Activated naive CD8-positive, alpha-beta T cell treated with anti-CD3 and anti-CD28 coated beads for 36 hours (primary cell): ENCODE data around the gene SMAP2. TPM values are rescaled to one million over a fixed set of nuclear protein-coding genes. Genes with fewer than 3 reads are reported as not detected.

ENCODE experiments used
- DNase-seq: peaks from one replicate; pipeline ENCODE4 v3.0.0; 2021
- H3K27ac Mint-ChIP-seq: one replicate; pipeline ENCODE4 v1.8.0; 2022; ENCODE audit warnings: mild to moderate bottlenecking, moderate library complexity, mixed read lengths
- H3K27me3 Mint-ChIP-seq: one replicate; pipeline ENCODE4 v1.8.0; 2022; ENCODE audit warnings: mild to moderate bottlenecking, mixed read lengths
- H3K36me3 Mint-ChIP-seq: one replicate; pipeline ENCODE4 v1.8.0; 2021; ENCODE audit warnings: mild to moderate bottlenecking, mixed read lengths
- H3K4me1 Mint-ChIP-seq: one replicate; pipeline ENCODE4 v1.8.0; 2021; ENCODE audit warnings: mixed read lengths
- H3K4me3 Mint-ChIP-seq: one replicate; pipeline ENCODE4 v1.8.0; 2022; ENCODE audit warnings: mild to moderate bottlenecking, moderate library complexity, mixed read lengths
- H3K9me3 Mint-ChIP-seq: one replicate; pipeline ENCODE4 v1.8.0; 2022; ENCODE audit warnings: mixed read lengths
- total RNA-seq, 2 experiments: library from RNA; stranded (reverse); gene quantifications; one replicate each; pipeline ENCODE4 v1.2.3, GENCODE V29; 2021

The SMAP2 gene
- total RNA-seq, 2 experiments from 2014 or later = 160 to 162 TPM

GRCh38 chr1:40360631-40361030, 12.9 kb upstream of the SMAP2 start:
- Mint-ChIP-seq H3K9me3 (peaks cover 10% of the 10 kb centered on the region), H3K4me1 (peaks cover 10% of the 10 kb centered on the region), H3K27me3 (no peaks in the 10 kb centered on the region), H3K27ac (no peak overlapping the region), H3K36me3 (peaks cover 1% of the 10 kb centered on the region), H3K4me3 (no peak overlapping the region)
- no peak for DNase-seq

GRCh38 chr1:40361201-40361600, 12.3 kb upstream of the SMAP2 start:
- Mint-ChIP-seq H3K4me3 (no peak overlapping the region), H3K27ac (no peak overlapping the region), H3K27me3 (no peaks in the 10 kb centered on the region), H3K4me1 (peaks cover 10% of the 10 kb centered on the region), H3K9me3 (peaks cover 10% of the 10 kb centered on the region), H3K36me3 (peaks cover 1% of the 10 kb centered on the region)
- DNase-seq = no peak

- no peak overlapping the region for H3K27ac Mint-ChIP-seq
- H3K4me3 Mint-ChIP-seq = no peak overlapping the region
- peaks cover 9% of the 10 kb centered on the region for H3K4me1 Mint-ChIP-seq
- H3K27me3 Mint-ChIP-seq = no peaks in the 10 kb centered on the region
- peaks cover 10% of the 10 kb centered on the region for H3K9me3 Mint-ChIP-seq
- DNase-seq = no peak
- peaks cover 1% of the 10 kb centered on the region for H3K36me3 Mint-ChIP-seq
Measured at GRCh38 chr1:40361637-40362036, 11.9 kb upstream of the SMAP2 start.

GRCh38 chr1:40362199-40362598, 11.3 kb upstream of the SMAP2 start:
- peaks cover 10% of the 10 kb centered on the region for H3K9me3 Mint-ChIP-seq
- H3K27ac Mint-ChIP-seq = no peak overlapping the region
- DNase-seq = no peak
- peaks cover 8% of the 10 kb centered on the region for H3K4me1 Mint-ChIP-seq
- H3K4me3 Mint-ChIP-seq = no peak overlapping the region
- H3K36me3 Mint-ChIP-seq = peaks cover 1% of the 10 kb centered on the region
- no peaks in the 10 kb centered on the region for H3K27me3 Mint-ChIP-seq

- H3K27ac Mint-ChIP-seq = no peak overlapping the region
- no peak overlapping the region for H3K4me3 Mint-ChIP-seq
- H3K9me3 Mint-ChIP-seq = peaks cover 8% of the 10 kb centered on the region
- peaks cover 8% of the 10 kb centered on the region for H3K4me1 Mint-ChIP-seq
- no peaks in the 10 kb centered on the region for H3K27me3 Mint-ChIP-seq
- H3K36me3 Mint-ChIP-seq = no peaks in the 10 kb centered on the region
- DNase-seq = no peak
Measured at GRCh38 chr1:40362699-40363098, 10.8 kb upstream of the SMAP2 start.

GRCh38 chr1:40363721-40364120, 9.8 kb upstream of the SMAP2 start:
- Mint-ChIP-seq H3K36me3 (no peaks in the 10 kb centered on the region), H3K27ac (no peak overlapping the region), H3K4me3 (no peak overlapping the region), H3K27me3 (no peaks in the 10 kb centered on the region), H3K9me3 (peaks cover 2% of the 10 kb centered on the region), H3K4me1 (peaks cover 8% of the 10 kb centered on the region)
- DNase-seq = peak; percentile 30

GRCh38 chr1:40371707-40372258, 1.7 kb upstream of the SMAP2 start:
- H3K4me3 Mint-ChIP-seq = no peak overlapping the region
- H3K27ac Mint-ChIP-seq = no peak overlapping the region

GRCh38 chr1:40372658-40373322, 737 bp upstream of the SMAP2 start:
- no peak for DNase-seq
- Mint-ChIP-seq H3K4me1 (peaks cover 36% of the 10 kb centered on the region), H3K36me3 (peaks cover 31% of the 10 kb centered on the region), H3K27ac (peak overlapping the region; percentile 85), H3K4me3 (peak overlapping the region; percentile 100), H3K9me3 (no peaks in the 10 kb centered on the region), H3K27me3 (peaks cover 4% of the 10 kb centered on the region)

More at GRCh38 chr1:40371707-40372258, 1.7 kb upstream of the SMAP2 start:
- Mint-ChIP-seq H3K4me1 (peaks cover 26% of the 10 kb centered on the region), H3K9me3 (no peaks in the 10 kb centered on the region), H3K36me3 (peaks cover 22% of the 10 kb centered on the region), H3K27me3 (peaks cover 4% of the 10 kb centered on the region)
- DNase-seq = no peak

GRCh38 chr1:40377512-40377911, 4.0 kb downstream of the SMAP2 start:
- Mint-ChIP-seq H3K27ac (peak overlapping the region; percentile 85), H3K27me3 (peaks cover 4% of the 10 kb centered on the region), H3K9me3 (no peaks in the 10 kb centered on the region), H3K4me1 (peaks cover 69% of the 10 kb centered on the region), H3K36me3 (peaks cover 65% of the 10 kb centered on the region), H3K4me3 (peak overlapping the region; percentile 100)
- DNase-seq = no peak

- H3K4me1 Mint-ChIP-seq = peaks cover 85% of the 10 kb centered on the region
- no peaks in the 10 kb centered on the region for H3K27me3 Mint-ChIP-seq
- peaks cover 71% of the 10 kb centered on the region for H3K36me3 Mint-ChIP-seq
- no peak for DNase-seq
- H3K9me3 Mint-ChIP-seq = no peaks in the 10 kb centered on the region
- peak overlapping the region; percentile 99 for H3K27ac Mint-ChIP-seq
- H3K4me3 Mint-ChIP-seq = peak overlapping the region; percentile 71
Measured at GRCh38 chr1:40379785-40380452, 6.4 kb downstream of the SMAP2 start.

GRCh38 chr1:40380817-40381216, 7.3 kb downstream of the SMAP2 start:
- Mint-ChIP-seq H3K27me3 (no peaks in the 10 kb centered on the region), H3K4me3 (peak overlapping the region; percentile 71), H3K9me3 (no peaks in the 10 kb centered on the region), H3K4me1 (peaks cover 94% of the 10 kb centered on the region), H3K36me3 (peaks cover 69% of the 10 kb centered on the region), H3K27ac (peak overlapping the region; percentile 99)
- DNase-seq = no peak

- Mint-ChIP-seq H3K9me3 (no peaks in the 10 kb centered on the region), H3K4me3 (peak overlapping the region; percentile 71), H3K27ac (peak overlapping the region; percentile 99), H3K36me3 (peaks cover 66% of the 10 kb centered on the region), H3K4me1 (peaks cover 95% of the 10 kb centered on the region), H3K27me3 (no peaks in the 10 kb centered on the region)
- no peak for DNase-seq
Measured at GRCh38 chr1:40381268-40382107, 8.0 kb downstream of the SMAP2 start.

GRCh38 chr1:40382108-40382460, 8.6 kb downstream of the SMAP2 start:
- peak overlapping the region; percentile 71 for H3K4me3 Mint-ChIP-seq
- H3K27me3 Mint-ChIP-seq = no peaks in the 10 kb centered on the region
- peaks cover 62% of the 10 kb centered on the region for H3K36me3 Mint-ChIP-seq
- peak overlapping the region; percentile 99 for H3K27ac Mint-ChIP-seq
- H3K4me1 Mint-ChIP-seq = peaks cover 95% of the 10 kb centered on the region
- no peaks in the 10 kb centered on the region for H3K9me3 Mint-ChIP-seq
- no peak for DNase-seq

- H3K4me3 Mint-ChIP-seq = peak overlapping the region; percentile 82
- no peaks in the 10 kb centered on the region for H3K9me3 Mint-ChIP-seq
- H3K27me3 Mint-ChIP-seq = no peaks in the 10 kb centered on the region
- no peak for DNase-seq
- H3K27ac Mint-ChIP-seq = peak overlapping the region; percentile 99
- peaks cover 93% of the 10 kb centered on the region for H3K4me1 Mint-ChIP-seq
- H3K36me3 Mint-ChIP-seq = peaks cover 61% of the 10 kb centered on the region
Measured at GRCh38 chr1:40382601-40383000, 9.1 kb downstream of the SMAP2 start.

GRCh38 chr1:40383095-40383487, 9.6 kb downstream of the SMAP2 start:
- Mint-ChIP-seq H3K4me3 (peak overlapping the region; percentile 82), H3K9me3 (no peaks in the 10 kb centered on the region), H3K36me3 (peaks cover 58% of the 10 kb centered on the region), H3K4me1 (peaks cover 89% of the 10 kb centered on the region), H3K27ac (peak overlapping the region; percentile 99), H3K27me3 (no peaks in the 10 kb centered on the region)
- no peak for DNase-seq
